Measurements from ENCODE around the gene PURA. TPM values are rescaled to one million over a fixed set of nuclear protein-coding genes. Genes with fewer than 3 reads are reported as not detected.

The PURA gene
- total and polyA plus RNA-seq, 2 donors (not counting 1 experiment from before 2014, with no cell fraction given), result 2.2 to 23.5 TPM

- intact Hi-C loops (cut with micrococcal nuclease), result loop anchor here (1.0 to 2.0 kb wide), 4 partner anchors 14 to 70 kb away; partner anchors contain the start of gene PURA
- Mint-ChIP-seq H3K27me3 (peaks cover 20% of the 10 kb centered on the region), H3K27ac (no peak overlapping the region), H3K4me1 (peaks cover 24% of the 10 kb centered on the region), H3K4me3 (no peak overlapping the region), H3K9me3 (ENCODE audit: insufficient read depth) (no peaks in the 10 kb centered on the region)
- H4K20me1 ChIP-seq (ENCODE audit: control insufficient read depth, insufficient read depth, low read length, poor library complexity, severe bottlenecking), result peaks cover 59% of the 10 kb centered on the region
- H3K36me3 ChIP-seq (replicated peaks in 1 of 2; ENCODE audit: control extremely low read depth in 1 of 2, control insufficient read depth in 1 of 2, extremely low read depth in 1 of 2, insufficient read depth in 2 of 2, low read length in 1 of 2), result no peaks in the 10 kb centered on the region
- peaks cover 0 to 3% (median 0%) of the 10 kb centered on the region in 3 donors for H3K9me3 ChIP-seq (ENCODE audit: control extremely low read depth in 1 of 3, control insufficient read depth in 2 of 3, insufficient read depth in 1 of 3, low read length in 2 of 3)
- ChIA-PET CTCF (interaction anchor here (0.6 to 23.0 kb wide), 27 partner anchors 9 to 1193 kb away, joined by 3 to 513 read pairs (median 5); partner anchors contain the start of gene PURA), POLR2A (interaction anchor here (0.7 kb wide), 1 partner anchor 36 kb away, joined by 5 read pairs; no protein-coding TSS in a partner anchor)
- no peak overlapping the region for H2AFZ ChIP-seq (ENCODE audit: insufficient read depth, low read depth, low read length, poor library complexity, severe bottlenecking)
- no peak overlapping the region for H3K27ac ChIP-seq (ENCODE audit: low read length in 2 of 2)
- H3K4me3 ChIP-seq (ENCODE audit: control extremely low read depth in 1 of 5, extremely low read depth in 1 of 5, insufficient read depth in 1 of 5, low read depth in 2 of 5, low read length in 4 of 5), result no peak overlapping the region
- no peak overlapping the region for H3K4me2 ChIP-seq (replicated peaks; ENCODE audit: low read depth, low read length, poor library complexity, severe bottlenecking)
- H3K4me1 ChIP-seq (ENCODE audit: control insufficient read depth in 2 of 2, insufficient read depth in 2 of 2, low read length in 2 of 2), result peaks cover 17 to 30% of the 10 kb centered on the region in 2 donors
- H3K27me3 ChIP-seq (replicated peaks in 1 of 4; ENCODE audit: control extremely low read depth in 1 of 4, control insufficient read depth in 3 of 4, insufficient read depth in 4 of 4, low read length in 3 of 4), result peaks cover 0 to 27% (median 11%) of the 10 kb centered on the region in 4 experiments
- H3K79me2 ChIP-seq (ENCODE audit: control insufficient read depth, insufficient read depth, low read length), result peaks cover 25% of the 10 kb centered on the region
- DNase-seq (no peak), ATAC-seq (ENCODE audit: low read depth) (peak; percentile 20)
- H3K9ac ChIP-seq (ENCODE audit: low read length), result no peak overlapping the region
- WGBS (ENCODE audit: insufficient coverage), result 100% methylated on average over 2 of the region's 3 CpGs
- TF ChIP-seq CTCF (IDR thresholded peaks at IDR 0.05) (no peak), EZH2 (IDR thresholded peaks at IDR 0.05; ENCODE audit: borderline replicate concordance, insufficient read depth, low read depth, low read length, poor library complexity, severe bottlenecking) (no peak)
Observed at GRCh38 chr5:140143521-140144258, 29.8 kb downstream of the PURA start.

- ChIA-PET POLR2A (interaction anchor here (0.8 kb wide), 1 partner anchor 157 kb away, joined by 3 read pairs; the partner anchor contains the start of gene PFDN1), CTCF (interaction anchor here (0.7 to 23.0 kb wide), 19 partner anchors 11 to 1066 kb away, joined by 3 to 513 read pairs (median 9); partner anchors contain the start of genes CYSTM1, NRG2 and PURA)
- H3K27me3 ChIP-seq (replicated peaks in 1 of 4; ENCODE audit: control extremely low read depth in 1 of 4, control insufficient read depth in 3 of 4, insufficient read depth in 4 of 4, low read length in 3 of 4), result peaks cover 0 to 27% (median 11%) of the 10 kb centered on the region in 4 experiments
- intact Hi-C loops (cut with micrococcal nuclease), result loop anchor here (2.0 kb wide), 1 partner anchor 38 kb away; no protein-coding TSS in a partner anchor
- Mint-ChIP-seq H3K4me1 (peaks cover 24% of the 10 kb centered on the region), H3K27me3 (peaks cover 20% of the 10 kb centered on the region), H3K27ac (no peak overlapping the region), H3K9me3 (ENCODE audit: insufficient read depth) (no peaks in the 10 kb centered on the region), H3K4me3 (peak overlapping the region; percentile 66)
- peaks cover 55% of the 10 kb centered on the region for H4K20me1 ChIP-seq (ENCODE audit: control insufficient read depth, insufficient read depth, low read length, poor library complexity, severe bottlenecking)
- peaks cover 17 to 30% of the 10 kb centered on the region in 2 donors for H3K4me1 ChIP-seq (ENCODE audit: control insufficient read depth in 2 of 2, insufficient read depth in 2 of 2, low read length in 2 of 2)
- peak overlapping the region in 1 of 5 experiments; percentile 43 for H3K4me3 ChIP-seq (ENCODE audit: control extremely low read depth in 1 of 5, extremely low read depth in 1 of 5, insufficient read depth in 1 of 5, low read depth in 2 of 5, low read length in 4 of 5)
- no peak overlapping the region for H3K27ac ChIP-seq (ENCODE audit: low read length in 2 of 2)
- H3K79me2 ChIP-seq (ENCODE audit: control insufficient read depth, insufficient read depth, low read length), result peaks cover 22% of the 10 kb centered on the region
- ATAC-seq (ENCODE audit: low read depth) (no peak), DNase-seq (no peak)
- H3K9me3 ChIP-seq (ENCODE audit: control extremely low read depth in 1 of 3, control insufficient read depth in 2 of 3, insufficient read depth in 1 of 3, low read length in 2 of 3), result peaks cover 0 to 3% (median 0%) of the 10 kb centered on the region in 3 donors
- peak overlapping the region; percentile 46 for H3K9ac ChIP-seq (ENCODE audit: low read length)
- TF ChIP-seq EZH2 (IDR thresholded peaks at IDR 0.05; ENCODE audit: borderline replicate concordance, insufficient read depth, low read depth, low read length, poor library complexity, severe bottlenecking), result no peak
- no peak for TF ChIP-seq CTCF (IDR thresholded peaks at IDR 0.05)
- peak overlapping the region; percentile 83 for H3K4me2 ChIP-seq (replicated peaks; ENCODE audit: low read depth, low read length, poor library complexity, severe bottlenecking)
- no peak overlapping the region for H2AFZ ChIP-seq (ENCODE audit: insufficient read depth, low read depth, low read length, poor library complexity, severe bottlenecking)
- H3K36me3 ChIP-seq (replicated peaks in 1 of 2; ENCODE audit: control extremely low read depth in 1 of 2, control insufficient read depth in 1 of 2, extremely low read depth in 1 of 2, insufficient read depth in 2 of 2, low read length in 1 of 2), result no peaks in the 10 kb centered on the region
- WGBS (ENCODE audit: insufficient coverage), result 86% methylated on average over 1 of the region's 3 CpGs
Observed at GRCh38 chr5:140145256-140145655, 31.3 kb downstream of the PURA start.

All from B cell (primary cell).